CMK (cell line): ENCODE measurements around the gene USP44.
A peak's percentile ranks its signal among the peaks of the same experiment; 100 is the strongest.
"Not testable (repeated sequence)": the region's sequence is repeated elsewhere in the genome, so short reads cannot be mapped to it uniquely, and the experiment has no call there.

ENCODE experiments used
- DNase-seq: peaks from one replicate; pipeline ENCODE4 v3.0.0-alpha.2; 2010; ENCODE audit warnings: low read depth

The USP44 gene

GRCh38 chr12:95551305-95551704, at the start of gene USP44:
USP44 (minus strand) TSS chr12:95551476; CDS start chr12:95534256, 17,220 bp downstream.
- no peak for DNase-seq

- DNase-seq = no peak
Observed at GRCh38 chr12:95600567-95600966, 49.3 kb upstream of the USP44 start.

- no peak for DNase-seq
Observed at GRCh38 chr12:95599880-95600279, 48.6 kb upstream of the USP44 start.

- no peak for DNase-seq
Observed at GRCh38 chr12:95594136-95594535, 42.9 kb upstream of the USP44 start.

GRCh38 chr12:95593266-95593871, 42.1 kb upstream of the USP44 start:
- DNase-seq = no peak

GRCh38 chr12:95591731-95592130, 40.5 kb upstream of the USP44 start:
- DNase-seq = no peak

- no peak for DNase-seq
Observed at GRCh38 chr12:95590775-95591174, 39.5 kb upstream of the USP44 start.

- no peak for DNase-seq
Observed at GRCh38 chr12:95583933-95584332, 32.7 kb upstream of the USP44 start.

- DNase-seq = no peak
Observed at GRCh38 chr12:95582230-95583058, 31.2 kb upstream of the USP44 start.

GRCh38 chr12:95577820-95578219, 26.5 kb upstream of the USP44 start:
- DNase-seq = no peak

- no peak for DNase-seq
Observed at GRCh38 chr12:95574799-95575452, 23.6 kb upstream of the USP44 start.

GRCh38 chr12:95573951-95574576, 22.8 kb upstream of the USP44 start:
- no peak for DNase-seq

- DNase-seq = no peak
Observed at GRCh38 chr12:95571369-95571768, 20.1 kb upstream of the USP44 start.

- DNase-seq = not testable (repeated sequence)
Observed at GRCh38 chr12:95568045-95568444, 16.8 kb upstream of the USP44 start.

- no peak for DNase-seq
Observed at GRCh38 chr12:95557625-95558024, 6.3 kb upstream of the USP44 start.

- peak; percentile 32 for DNase-seq
Observed at GRCh38 chr12:95554532-95555071, 3.3 kb upstream of the USP44 start.

GRCh38 chr12:95553197-95553943, 2.1 kb upstream of the USP44 start:
- DNase-seq = no peak

- DNase-seq = no peak
Observed at GRCh38 chr12:95551913-95552516, 739 bp upstream of the USP44 start.

- DNase-seq = no peak
Observed at GRCh38 chr12:95549392-95550084, 1.7 kb downstream of the USP44 start.
